Gastroesophageal sphincter (tissue), 4 donors: ENCODE measurements around the gene DMBT1. TPM values are rescaled to one million over a fixed set of nuclear protein-coding genes. Genes with fewer than 3 reads are reported as not detected.

Source experiments
- ATAC-seq: fragments of 150-250 bp; one replicate; pipeline ENCODE4 v1.9.1; 2016; ENCODE audit warnings: mild to moderate bottlenecking, moderate library complexity
- H3K27ac ChIP-seq, 4 donors: fragments of 200-600 bp; sonication (generic) in 3 of 4; 1 replicate in 3 of 4; 2 replicates in 1 of 4; pipeline ENCODE4 v1.5.1; 2016 to 2019
- H3K27me3 ChIP-seq: fragments of 200-600 bp; sonication (generic); one replicate; pipeline ENCODE4 v1.5.1; 2019
- H3K36me3 ChIP-seq, 2 donors: fragments of 200-600 bp; sonication (generic); one replicate each; pipeline ENCODE4 v1.5.1; 2019; ENCODE audit warnings: control low read depth in 1 of 2
- H3K4me1 ChIP-seq, 3 donors: fragments of 200-600 bp; sonication (generic); 1 replicate in 2 of 3; 2 replicates in 1 of 3; pipeline ENCODE4 v1.5.1; 2016 to 2019; ENCODE audit warnings: control low read depth in 2 of 3
- H3K4me3 ChIP-seq, 2 donors: fragments of 200-600 bp; sonication (generic); one replicate each; pipeline ENCODE4 v1.5.1; 2019; ENCODE audit warnings: mild to moderate bottlenecking in 1 of 2, moderate library complexity in 1 of 2
- H3K9me3 ChIP-seq, 3 donors: fragments of 200-600 bp; sonication (generic); one replicate each; pipeline ENCODE4 v1.5.1; 2017 to 2019; ENCODE audit warnings: control low read depth in 2 of 3
- CTCF ChIP-seq, 4 experiments: fragments of 200-600 bp in 2 of 4; fragments of 450-650 bp in 2 of 4; sonication (generic) in 1 of 4; IDR thresholded peaks; one replicate each; pipeline ENCODE4 v1.5.1; 2017 to 2019; ENCODE audit warnings: antibody characterized with exemption in 4 of 4, mild to moderate bottlenecking in 2 of 4, moderate library complexity in 2 of 4
- EP300 ChIP-seq: sonication (generic); formaldehyde crosslinking; IDR thresholded peaks from one replicate; pipeline ENCODE4 v1.6.1; 2017; ENCODE audit warnings: antibody characterized with exemption, mild to moderate bottlenecking
- POLR2A ChIP-seq, 2 donors: fragments of 450-650 bp; IDR thresholded peaks; one replicate each; pipeline ENCODE4 v1.6.1; 2017; ENCODE audit warnings: antibody characterized with exemption in 2 of 2, mild to moderate bottlenecking in 2 of 2, moderate library complexity in 1 of 2
- POLR2AphosphoS5 ChIP-seq: sonication (generic); formaldehyde crosslinking; IDR thresholded peaks from one replicate; pipeline ENCODE4 v1.6.1; 2017; ENCODE audit warnings: antibody characterized with exemption
- WGBS, 2 donors: methylation state at CpG; one replicate each; pipeline ENCODE4 v1.1.5; 2018; ENCODE audit warnings: low coverage in 1 of 2; 5-methylcytosine and 5-hydroxymethylcytosine counted together
- total RNA-seq, 4 donors: library from RNA; depleted of rRNA; stranded (reverse); fragments of >200 nt; gene quantifications; one replicate each; pipeline ENCODE4 v1.1.0, GENCODE V29; 2016

The DMBT1 gene
- total RNA-seq, 4 donors from 2014 or later, result 0.08 to 2.8 TPM; not detected in 2

- H3K27me3 ChIP-seq, result peaks cover 6% of the 10 kb centered on the region
Measured at GRCh38 chr10:122531939-122532338, 28.6 kb upstream of the DMBT1 start.

GRCh38 chr10:122532601-122533296, 27.8 kb upstream of the DMBT1 start:
- Histone ChIP-seq H3K36me3 (no peaks in the 10 kb centered on the region), H3K4me1 (no peaks in the 10 kb centered on the region), H3K9me3 (no peaks in the 10 kb centered on the region), H3K27ac (no peak overlapping the region), H3K4me3 (no peak overlapping the region), H3K27me3 (peaks cover 6% of the 10 kb centered on the region)
- ATAC-seq, result no peak
- TF ChIP-seq POLR2AphosphoS5, result no peak
- TF ChIP-seq CTCF (IDR thresholded peaks at IDR 0.05), result no peak
- no peak for TF ChIP-seq POLR2A (IDR thresholded peaks at IDR 0.05)
- no peak for TF ChIP-seq EP300
- WGBS, 2 donors, result 93 to 94% methylated on average over 6 of the region's 6 CpGs

More at GRCh38 chr10:122531939-122532338, 28.6 kb upstream of the DMBT1 start:
- no peak for TF ChIP-seq POLR2A (IDR thresholded peaks at IDR 0.05)
- TF ChIP-seq POLR2AphosphoS5, result no peak
- TF ChIP-seq CTCF (IDR thresholded peaks at IDR 0.05), result no peak
- TF ChIP-seq EP300, result no peak
- no peaks in the 10 kb centered on the region for H3K36me3 ChIP-seq
- ATAC-seq, result no peak
- WGBS, 2 donors, result 27 to 36% methylated on average over 3 of the region's 3 CpGs
- H3K4me3 ChIP-seq, result no peak overlapping the region
- no peaks in the 10 kb centered on the region for H3K9me3 ChIP-seq
- H3K4me1 ChIP-seq, result no peaks in the 10 kb centered on the region
- no peak overlapping the region for H3K27ac ChIP-seq

GRCh38 chr10:122537545-122537944, 23.0 kb upstream of the DMBT1 start:
- Histone ChIP-seq H3K36me3 (no peaks in the 10 kb centered on the region), H3K9me3 (no peaks in the 10 kb centered on the region), H3K4me3 (no peak overlapping the region), H3K27me3 (no peaks in the 10 kb centered on the region), H3K4me1 (no peaks in the 10 kb centered on the region), H3K27ac (no peak overlapping the region)
- ATAC-seq, result no peak
- WGBS, 2 donors, result 90 to 100% methylated on average over 2 of the region's 2 CpGs
- TF ChIP-seq POLR2A (IDR thresholded peaks at IDR 0.05) (no peak), CTCF (IDR thresholded peaks at IDR 0.05) (no peak), EP300 (no peak), POLR2AphosphoS5 (no peak)

GRCh38 chr10:122541541-122542002, 19.0 kb upstream of the DMBT1 start:
- H3K4me3 ChIP-seq, result no peak overlapping the region
- no peak for ATAC-seq
- no peaks in the 10 kb centered on the region for H3K9me3 ChIP-seq
- no peaks in the 10 kb centered on the region for H3K36me3 ChIP-seq
- 64 to 66% methylated on average over 4 of the region's 4 CpGs for WGBS, 2 donors
- H3K4me1 ChIP-seq, result no peaks in the 10 kb centered on the region
- TF ChIP-seq POLR2AphosphoS5 (no peak), CTCF (IDR thresholded peaks at IDR 0.05) (no peak), POLR2A (IDR thresholded peaks at IDR 0.05) (no peak), EP300 (no peak)
- H3K27ac ChIP-seq, result no peak overlapping the region
- H3K27me3 ChIP-seq, result no peaks in the 10 kb centered on the region
